NCI-H510A (cell line): ENCODE data around the gene IFIT1.
"Not testable (repeated sequence)": the region's sequence is repeated elsewhere in the genome, so short reads cannot be mapped to it uniquely, and the experiment has no call there.

Source experiments
- DNase-seq: peaks from one replicate; lab custom pipeline; 2025; lab: John Stamatoyannopoulos, UW

Gene IFIT1

DNA sequence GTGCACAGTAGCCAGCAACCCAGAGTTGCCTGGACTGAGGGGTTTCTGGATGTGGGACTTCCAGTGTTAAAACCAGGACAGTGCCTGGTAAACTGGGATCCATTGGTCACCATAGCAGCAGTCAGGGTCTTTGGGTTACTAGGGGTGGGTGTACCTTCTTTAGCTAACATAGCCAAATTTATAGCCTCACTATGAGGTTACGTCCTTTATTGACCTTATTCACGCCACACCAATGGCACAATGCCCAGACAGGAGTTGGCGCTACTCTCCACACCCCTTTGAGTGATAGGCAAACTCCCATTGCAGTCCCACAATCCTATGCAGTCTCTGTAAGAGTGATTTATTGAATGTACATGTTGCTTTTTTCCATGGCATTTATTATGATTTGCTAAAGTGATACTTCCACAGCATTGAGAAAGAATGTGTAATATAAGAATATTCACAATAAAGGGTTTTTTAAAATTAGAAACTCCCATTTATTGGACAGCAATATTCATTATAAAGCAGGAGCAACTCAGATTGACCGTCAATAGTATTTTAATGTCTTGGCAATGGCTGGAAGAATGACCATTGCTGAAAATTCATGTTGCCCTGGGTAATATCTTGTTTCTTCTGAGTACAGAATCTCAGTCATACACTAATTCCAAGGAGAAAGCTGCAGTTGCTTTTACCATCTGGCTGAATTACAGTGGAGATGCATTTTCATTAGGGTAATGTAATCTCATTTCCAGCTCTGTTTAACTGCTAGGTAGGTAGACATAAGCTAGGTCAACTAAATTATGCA is 48.0 kb downstream of the IFIT1 start:
- no peak for DNase-seq

DNA sequence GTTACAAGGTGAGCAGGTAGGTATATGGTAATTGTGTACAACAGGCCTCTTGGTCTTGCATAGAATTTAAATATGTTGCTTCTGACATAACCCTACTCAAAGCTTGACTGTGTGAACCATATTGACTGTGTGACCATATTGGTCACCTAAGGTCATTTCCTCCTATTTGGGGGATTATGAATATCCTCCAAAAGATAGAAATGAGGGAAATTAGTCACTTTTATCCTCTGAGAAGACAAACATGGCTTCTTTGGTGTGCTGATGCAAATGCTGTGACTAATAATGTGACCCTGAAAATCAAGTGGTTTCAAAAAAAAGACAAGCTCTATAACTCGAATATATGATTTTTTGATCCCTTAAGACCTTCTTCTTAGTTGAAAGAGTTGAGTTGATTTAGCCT is 49.9 kb downstream of the IFIT1 start:
- DNase-seq = no peak

DNA sequence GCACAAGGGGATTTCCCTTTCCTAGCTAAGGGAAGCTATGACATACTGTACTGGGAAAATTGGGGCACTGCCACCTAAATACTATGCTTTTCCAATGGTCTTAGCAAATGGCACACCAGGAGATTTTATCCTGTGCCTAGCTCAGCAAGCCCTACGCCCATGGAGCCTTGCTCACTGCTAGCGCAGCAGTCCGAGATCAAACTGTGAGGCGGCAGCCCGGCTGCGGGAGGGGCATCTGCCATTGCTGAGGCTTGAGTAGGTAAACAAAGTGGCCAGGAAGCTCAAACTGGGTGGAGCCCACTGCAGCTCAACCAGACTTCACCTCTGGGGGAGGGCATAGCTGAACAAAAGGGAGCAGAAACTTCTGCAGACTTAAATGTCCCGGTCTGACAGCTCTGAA is 52.4 kb downstream of the IFIT1 start:
- not testable (repeated sequence) for DNase-seq

DNA sequence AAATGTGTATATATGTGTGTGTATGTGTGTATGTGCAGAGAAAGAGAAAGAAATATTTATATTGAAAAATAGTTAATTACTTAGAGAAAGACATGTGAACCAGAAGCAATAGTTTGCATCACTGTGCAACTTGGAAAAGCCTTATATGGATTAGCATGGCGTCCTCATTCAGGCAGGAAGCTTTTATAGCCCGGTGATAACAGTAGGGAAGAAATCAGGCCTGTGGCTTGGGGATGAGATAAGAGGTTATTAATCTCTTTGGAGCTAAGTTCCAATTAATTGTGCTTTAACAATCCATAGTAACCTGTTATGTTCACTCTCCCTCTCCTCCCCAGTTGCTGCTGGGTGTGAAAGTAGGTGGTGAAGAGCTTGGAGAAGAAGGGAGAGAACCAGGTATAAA is 58.5 kb downstream of the IFIT1 start:
- no peak for DNase-seq

DNA sequence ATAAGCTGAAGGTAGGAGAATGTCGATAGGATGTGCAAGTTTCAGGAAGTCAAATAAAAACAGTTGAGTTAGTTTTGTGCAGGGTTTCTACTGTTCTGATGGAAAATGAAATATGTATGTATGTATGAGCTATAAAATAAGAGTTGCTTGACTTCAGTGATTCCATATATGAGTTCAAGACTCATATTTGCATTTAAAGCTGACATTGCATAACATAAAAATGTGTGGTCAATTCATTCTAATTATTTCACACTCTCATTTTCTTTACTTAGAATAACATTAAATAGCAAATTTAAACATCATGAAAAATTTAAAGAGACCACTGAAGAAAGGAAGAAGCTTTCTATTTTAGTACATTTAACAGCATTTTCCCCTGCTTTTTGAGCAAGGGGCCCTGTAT is 59.8 kb downstream of the IFIT1 start:
- no peak for DNase-seq

DNA sequence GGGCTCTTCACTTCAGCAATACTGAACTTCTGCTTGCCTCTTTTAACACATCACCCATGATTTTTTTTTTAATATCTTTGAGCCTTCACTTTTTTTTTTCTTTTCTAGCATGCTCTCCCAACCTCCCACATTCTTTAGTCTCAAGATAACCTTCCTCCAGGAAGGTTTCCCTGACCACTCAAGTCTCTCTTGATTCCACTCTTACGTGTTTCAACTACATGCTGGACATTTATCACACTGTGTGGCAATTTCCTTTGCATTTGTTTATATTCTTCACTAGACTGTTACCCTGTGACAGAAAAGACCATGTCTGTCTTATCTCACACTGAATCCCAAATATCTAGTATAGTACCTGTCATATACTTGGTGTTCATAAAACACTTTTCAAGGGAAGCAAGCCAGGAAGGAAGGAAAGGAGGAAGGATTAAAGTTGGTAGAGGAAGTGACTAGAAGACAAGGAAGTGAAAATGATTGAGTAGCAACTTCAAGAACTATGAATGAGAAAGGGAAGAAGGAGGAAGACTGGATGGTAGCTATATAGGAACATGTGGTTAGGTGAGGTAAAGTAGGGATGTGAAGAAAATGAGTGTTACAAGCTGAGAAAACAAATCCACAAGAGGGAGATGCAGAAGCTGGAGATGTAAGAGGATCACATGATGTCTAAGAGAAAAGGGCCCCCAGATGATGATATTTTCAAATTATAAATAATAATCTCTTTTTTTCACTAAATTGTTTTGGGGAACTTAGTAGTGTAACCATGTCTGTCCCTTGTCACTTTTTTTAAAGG is 62.3 kb downstream of the IFIT1 start:
- no peak for DNase-seq
